Naive thymus-derived CD4-positive, alpha-beta T cell (primary cell): ENCODE data around the gene PRKCB. TPM values are rescaled to one million over a fixed set of nuclear protein-coding genes. Genes with fewer than 3 reads are reported as not detected.

Experiments
- ATAC-seq: fragments of 150-1000 bp; cut with Tn5 transposase; 2 replicates; pipeline ENCODE4 v1.10.0; 2021; ENCODE audit warnings: mild to moderate bottlenecking, moderate library complexity
- CTCF ChIA-PET: fragments of 350-600 bp; sonication (Branson Sonifier 250); formaldehyde crosslinking; loops from one replicate; lab custom pipeline; 2021; ENCODE audit warnings: antibody characterized with exemption; lab: Charles Lee
- POLR2A ChIA-PET: fragments of 350-600 bp; sonication (Branson Sonifier 250); formaldehyde crosslinking; loops from one replicate; lab custom pipeline; 2021; ENCODE audit warnings: antibody characterized with exemption, inconsistent platforms; lab: Charles Lee
- DNase-seq, 9 donors: peaks; one replicate each; pipeline versions ENCODE4 v3.0.0 to v3.0.0-alpha.2; 2020 to 2022; ENCODE audit warnings: mixed read lengths in 1 of 9
- H3K27ac ChIP-seq: one replicate; pipeline ENCODE4 v1.7.0; 2013; ENCODE audit warnings: mild to moderate bottlenecking, low read depth, low read length, moderate library complexity
- H3K27me3 ChIP-seq, 2 donors: one replicate each; pipeline ENCODE4 v1.7.0; 2013; ENCODE audit warnings: low read length in 2 of 2, mild to moderate bottlenecking in 2 of 2, moderate library complexity in 2 of 2; ENCODE audit not compliant: control insufficient read depth in 2 of 2, insufficient read depth in 2 of 2
- H3K36me3 ChIP-seq, 3 experiments: 1 replicate in 2 of 3; 2 replicates in 1 of 3; pipeline ENCODE4 v1.7.0; 2013; ENCODE audit warnings: low read length in 3 of 3, mild to moderate bottlenecking in 3 of 3, moderate library complexity in 1 of 3; ENCODE audit not compliant: insufficient read depth in 3 of 3, control insufficient read depth in 2 of 3
- H3K4me1 ChIP-seq, 2 donors: one replicate each; pipeline ENCODE4 v1.7.0; 2013; ENCODE audit warnings: low read length in 2 of 2, mild to moderate bottlenecking in 2 of 2, moderate library complexity in 1 of 2; ENCODE audit not compliant: control insufficient read depth in 2 of 2, insufficient read depth in 2 of 2
- H3K4me3 ChIP-seq: 2 replicates; pipeline ENCODE4 v1.7.0; 2013; ENCODE audit warnings: mild to moderate bottlenecking, low read length
- H3K9me3 ChIP-seq, 3 experiments: 1 replicate in 2 of 3; 2 replicates in 1 of 3; pipeline ENCODE4 v1.7.0; 2013; ENCODE audit warnings: low read length in 3 of 3; ENCODE audit not compliant: control insufficient read depth in 2 of 3
- H3K27ac Mint-ChIP-seq, 9 donors: one replicate each; pipeline ENCODE4 v1.8.0; 2020 to 2022; ENCODE audit warnings: mixed read lengths in 9 of 9, mild to moderate bottlenecking in 8 of 9, moderate library complexity in 5 of 9, inconsistent platforms in 2 of 9
- H3K27me3 Mint-ChIP-seq, 5 donors: one replicate each; pipeline ENCODE4 v1.8.0; 2021 to 2022; ENCODE audit warnings: mixed read lengths in 5 of 5, mild to moderate bottlenecking in 1 of 5
- H3K36me3 Mint-ChIP-seq, 5 donors: one replicate each; pipeline ENCODE4 v1.8.0; 2020 to 2022; ENCODE audit warnings: mixed read lengths in 5 of 5, mild to moderate bottlenecking in 3 of 5, inconsistent platforms in 1 of 5
- H3K4me1 Mint-ChIP-seq, 7 donors: one replicate each; pipeline ENCODE4 v1.8.0; 2020 to 2022; ENCODE audit warnings: mixed read lengths in 7 of 7, mild to moderate bottlenecking in 3 of 7, inconsistent platforms in 1 of 7
- H3K4me3 Mint-ChIP-seq, 10 donors: one replicate each; pipeline ENCODE4 v1.8.0; 2020 to 2022; ENCODE audit warnings: mild to moderate bottlenecking in 10 of 10, mixed read lengths in 10 of 10, moderate library complexity in 6 of 10, inconsistent platforms in 2 of 10
- H3K9me3 Mint-ChIP-seq, 11 donors: one replicate each; pipeline ENCODE4 v1.8.0; 2020 to 2022; ENCODE audit warnings: mixed read lengths in 11 of 11, mild to moderate bottlenecking in 4 of 11, inconsistent platforms in 1 of 11, moderate library complexity in 1 of 11
- intact Hi-C, 2 donors: fragments of 100-400 bp; cut with micrococcal nuclease; formaldehyde crosslinking; loops; one replicate each; pipeline ENCODE4 v1.15.1; 2023
- polyA plus RNA-seq, 2 donors: library from polyadenylated mRNA; unstranded; fragments of 300-500 nt; fragmentation: Illumina TruSeq; gene quantifications; one replicate each; pipeline ENCODE4 v1.2.3, GENCODE V29; 2021
- total RNA-seq, 6 experiments: library from RNA in 5 of 6; stranded (reverse) in 5 of 6; gene quantifications; 1 replicate in 5 of 6; 2 replicates in 1 of 6; pipeline ENCODE4 v1.2.3 and lab custom pipeline; 2021 to 2026

Gene PRKCB
- total and polyA plus RNA-seq, 7 experiments from 2014 or later: 32.4 to 180 (median 72.9) TPM

GRCh38 chr16:24035127-24035842, 199.5 kb downstream of the PRKCB start:
- ChIA-PET POLR2A (interaction anchor here (0.6 to 1.7 kb wide), 3 partner anchors 162 to 232 kb away, joined by 3 to 6 read pairs (median 3); no protein-coding TSS in a partner anchor), CTCF (interaction anchor here (0.7 to 9.2 kb wide), 13 partner anchors 10 to 243 kb away, joined by 3 to 138 read pairs (median 4); no protein-coding TSS in a partner anchor)
- Mint-ChIP-seq H3K4me3 (peak overlapping the region in 8 of 10 donors; percentile 21 to 92 (median 49)), H3K27ac (peak overlapping the region; percentile 38 to 92 (median 69)), H3K27me3 (no peaks in the 10 kb centered on the region), H3K9me3 (peaks cover 0 to 6% (median 0%) of the 10 kb centered on the region in 11 donors), H3K4me1 (peaks cover 27 to 63% (median 54%) of the 10 kb centered on the region in 7 donors), H3K36me3 (peaks cover 12 to 44% (median 40%) of the 10 kb centered on the region in 5 donors)
- Histone ChIP-seq H3K4me1 (peaks cover 14 to 42% of the 10 kb centered on the region in 2 donors), H3K36me3 (peaks cover 0 to 37% (median 5%) of the 10 kb centered on the region in 3 experiments), H3K4me3 (peak overlapping the region; percentile 5), H3K9me3 (no peaks in the 10 kb centered on the region), H3K27ac (peak overlapping the region; percentile 10), H3K27me3 (no peaks in the 10 kb centered on the region)
- intact Hi-C loops: loop anchor here in 1 of 2 donors (1.0 kb wide), 1 partner anchor 21 kb away; no protein-coding TSS in a partner anchor
- DNase-seq: peak in 6 of 9 donors; percentile 4 to 53 (median 15)
- ATAC-seq: peak; percentile 91

- peaks cover 0 to 6% (median 0%) of the 10 kb centered on the region in 11 donors for H3K9me3 Mint-ChIP-seq
- H3K27ac ChIP-seq: no peak overlapping the region
- H3K36me3 Mint-ChIP-seq: peaks cover 14 to 46% (median 38%) of the 10 kb centered on the region in 5 donors
- CTCF ChIA-PET: interaction anchor here (0.5 to 9.2 kb wide), 15 partner anchors 10 to 262 kb away, joined by 3 to 138 read pairs (median 5); no protein-coding TSS in a partner anchor
- intact Hi-C loops: loop anchor here (1.0 to 2.0 kb wide), 7 partner anchors 22 to 479 kb away; partner anchors contain the start of genes EARS2 (in 1 of the 2) and UBFD1 (in 1 of the 2)
- H3K9me3 ChIP-seq: no peaks in the 10 kb centered on the region
- H3K27ac Mint-ChIP-seq: peak overlapping the region in 4 of 9 donors; percentile 19 to 92 (median 38)
- peak overlapping the region; percentile 5 for H3K4me3 ChIP-seq
- peak overlapping the region in 3 of 10 donors; percentile 51 to 92 (median 68) for H3K4me3 Mint-ChIP-seq
- H3K27me3 ChIP-seq: no peaks in the 10 kb centered on the region
- peaks cover 27 to 56% (median 49%) of the 10 kb centered on the region in 7 donors for H3K4me1 Mint-ChIP-seq
- H3K4me1 ChIP-seq: peaks cover 14 to 41% of the 10 kb centered on the region in 2 donors
- POLR2A ChIA-PET: interaction anchor here (0.8 to 1.7 kb wide), 2 partner anchors 166 to 233 kb away, joined by 3 to 6 read pairs; no protein-coding TSS in a partner anchor
- ATAC-seq: no peak
- H3K27me3 Mint-ChIP-seq: no peaks in the 10 kb centered on the region
- DNase-seq: no peak
- H3K36me3 ChIP-seq: peaks cover 0 to 37% (median 5%) of the 10 kb centered on the region in 3 experiments
These were observed 200.3 kb downstream of the PRKCB start for GRCh38 chr16:24036038-24036543.

GRCh38 chr16:24036614-24037013, 200.8 kb downstream of the PRKCB start:
- Histone ChIP-seq H3K27ac (no peak overlapping the region), H3K9me3 (no peaks in the 10 kb centered on the region), H3K36me3 (peaks cover 0 to 37% (median 5%) of the 10 kb centered on the region in 3 experiments), H3K4me3 (no peak overlapping the region), H3K4me1 (peaks cover 14 to 38% of the 10 kb centered on the region in 2 donors), H3K27me3 (no peaks in the 10 kb centered on the region)
- Mint-ChIP-seq H3K27me3 (no peaks in the 10 kb centered on the region), H3K36me3 (peaks cover 14 to 45% (median 35%) of the 10 kb centered on the region in 5 donors), H3K4me3 (peak overlapping the region in 4 of 10 donors; percentile 18 to 92 (median 49)), H3K9me3 (peaks cover 0 to 6% (median 0%) of the 10 kb centered on the region in 11 donors), H3K4me1 (peaks cover 27 to 51% (median 45%) of the 10 kb centered on the region in 7 donors), H3K27ac (peak overlapping the region in 4 of 9 donors; percentile 19 to 92 (median 54))
- POLR2A ChIA-PET: interaction anchor here (0.6 kb wide), 1 partner anchor 215 kb away, joined by 3 read pairs; no protein-coding TSS in a partner anchor
- CTCF ChIA-PET: interaction anchor here (0.6 to 9.2 kb wide), 13 partner anchors 11 to 301 kb away, joined by 3 to 138 read pairs (median 5); no protein-coding TSS in a partner anchor
- intact Hi-C loops: loop anchor here (1.0 to 2.0 kb wide), 7 partner anchors 22 to 479 kb away; partner anchors contain the start of genes EARS2 (in 1 of the 2) and UBFD1 (in 1 of the 2)
- DNase-seq: peak in 8 of 9 donors; percentile 11 to 62 (median 30)
- peak; percentile 55 for ATAC-seq

- H3K27me3 Mint-ChIP-seq: no peaks in the 10 kb centered on the region
- Histone ChIP-seq H3K27me3 (no peaks in the 10 kb centered on the region), H3K27ac (no peak overlapping the region), H3K36me3 (peaks cover 0 to 31% (median 5%) of the 10 kb centered on the region in 3 experiments), H3K9me3 (no peaks in the 10 kb centered on the region), H3K4me3 (no peak overlapping the region), H3K4me1 (peaks cover 14 to 33% of the 10 kb centered on the region in 2 donors)
- H3K36me3 Mint-ChIP-seq: peaks cover 14 to 38% (median 27%) of the 10 kb centered on the region in 5 donors
- H3K4me3 Mint-ChIP-seq: no peak overlapping the region
- peaks cover 0 to 6% (median 0%) of the 10 kb centered on the region in 11 donors for H3K9me3 Mint-ChIP-seq
- CTCF ChIA-PET: interaction anchor here (1.0 to 9.2 kb wide), 6 partner anchors 11 to 301 kb away, joined by 3 to 138 read pairs (median 10); no protein-coding TSS in a partner anchor
- intact Hi-C loops: loop anchor here in 1 of 2 donors (2.0 kb wide), 1 partner anchor 27 kb away; no protein-coding TSS in a partner anchor
- peaks cover 27 to 46% (median 41%) of the 10 kb centered on the region in 7 donors for H3K4me1 Mint-ChIP-seq
- ATAC-seq (no peak), DNase-seq (no peak)
- H3K27ac Mint-ChIP-seq: no peak overlapping the region
- POLR2A ChIA-PET: interaction anchor here (0.6 kb wide), 1 partner anchor 215 kb away, joined by 3 read pairs; no protein-coding TSS in a partner anchor
These were observed 201.6 kb downstream of the PRKCB start for GRCh38 chr16:24037335-24037734.

- H3K4me3 ChIP-seq: no peak overlapping the region
- H3K36me3 Mint-ChIP-seq: peaks cover 5 to 37% (median 10%) of the 10 kb centered on the region in 5 donors
- no peaks in the 10 kb centered on the region for H3K27me3 Mint-ChIP-seq
- H3K27ac Mint-ChIP-seq: no peak overlapping the region
- H3K4me3 Mint-ChIP-seq: peak overlapping the region in 1 of 10 donors; percentile 21
- no peak overlapping the region for H3K27ac ChIP-seq
- peaks cover 0 to 24% (median 5%) of the 10 kb centered on the region in 7 donors for H3K4me1 Mint-ChIP-seq
- peaks cover 0 to 21% (median 5%) of the 10 kb centered on the region in 3 experiments for H3K36me3 ChIP-seq
- no peaks in the 10 kb centered on the region for H3K9me3 ChIP-seq
- ATAC-seq (peak; percentile 96), DNase-seq (peak; percentile 37 to 78 (median 62))
- ChIA-PET CTCF (interaction anchor here (0.6 to 9.2 kb wide), 10 partner anchors 12 to 853 kb away, joined by 3 to 138 read pairs (median 4); no protein-coding TSS in a partner anchor), POLR2A (no interaction called here)
- no peaks in the 10 kb centered on the region for H3K27me3 ChIP-seq
- no peaks in the 10 kb centered on the region for H3K4me1 ChIP-seq
- intact Hi-C loops: loop anchor here (1.0 to 10.0 kb wide), 3 partner anchors 113 to 462 kb away; no protein-coding TSS in a partner anchor
- H3K9me3 Mint-ChIP-seq: no peaks in the 10 kb centered on the region
These were observed 206.2 kb downstream of the PRKCB start for GRCh38 chr16:24041834-24042631.
